Sigmoid colon (tissue), 7 donors: ENCODE measurements around the gene FAM81A. TPM values are rescaled to one million over a fixed set of nuclear protein-coding genes. Genes with fewer than 3 reads are reported as not detected.
"Not testable (repeated sequence)": the region's sequence is repeated elsewhere in the genome, so short reads cannot be mapped to it uniquely, and the experiment has no call there.

Source experiments
- DNase-seq: peaks from one replicate; pipeline ENCODE4 v3.0.0-alpha.2; 2019
- H3K27ac ChIP-seq, 4 donors: fragments of 200-600 bp; sonication (generic); one replicate each; pipeline ENCODE4 v1.5.1; 2016 to 2019; ENCODE audit warnings: mild to moderate bottlenecking in 1 of 4
- H3K27me3 ChIP-seq, 3 donors: fragments of 200-600 bp; sonication (generic); one replicate each; pipeline ENCODE4 v1.5.1; 2019; ENCODE audit warnings: mild to moderate bottlenecking in 1 of 3
- H3K36me3 ChIP-seq, 4 donors: fragments of 200-600 bp; sonication (generic); one replicate each; pipeline ENCODE4 v1.5.1; 2016 to 2019
- H3K4me1 ChIP-seq, 4 donors: fragments of 200-600 bp; sonication (generic); one replicate each; pipeline ENCODE4 v1.5.1; 2017 to 2019
- H3K4me3 ChIP-seq, 4 donors: fragments of 200-600 bp; sonication (generic); one replicate each; pipeline ENCODE4 v1.5.1; 2017 to 2019; ENCODE audit warnings: mild to moderate bottlenecking in 2 of 4, moderate library complexity in 1 of 4
- H3K9me3 ChIP-seq, 4 donors: fragments of 200-600 bp in 3 of 4; sonication (generic) in 3 of 4; one replicate each; pipeline versions ENCODE4 v1.5.1 to v1.6.1; 2013 to 2019
- EP300 ChIP-seq, 4 donors: sonication (generic); formaldehyde crosslinking; IDR thresholded peaks; one replicate each; pipeline ENCODE4 v1.6.1; 2017; ENCODE audit warnings: antibody characterized with exemption in 4 of 4
- POLR2A ChIP-seq, 2 donors: fragments of 450-650 bp; IDR thresholded peaks; one replicate each; pipeline ENCODE4 v1.6.1; 2016; ENCODE audit warnings: antibody characterized with exemption in 2 of 2, mild to moderate bottlenecking in 2 of 2, moderate library complexity in 2 of 2
- POLR2AphosphoS5 ChIP-seq, 4 donors: sonication (generic); formaldehyde crosslinking; IDR thresholded peaks; one replicate each; pipeline ENCODE4 v1.6.1; 2017; ENCODE audit warnings: antibody characterized with exemption in 4 of 4
- WGBS, 2 donors: extraction: QIAGEN DNeasy Blood & Tissue Kit; methylation state at CpG; one replicate each; pipeline ENCODE4 v1.1.7; 2013; 5-methylcytosine and 5-hydroxymethylcytosine counted together
- intact Hi-C: fragments of 100-400 bp; cut with DNase I; formaldehyde crosslinking; loops from one replicate; pipeline ENCODE4 v1.15.1; 2023
- polyA plus RNA-seq, 3 donors: library from polyadenylated mRNA; stranded (reverse); fragments of 200-250 nt; gene quantifications; one replicate each; pipeline ENCODE4 v1.2.3, GENCODE V29; 2013
- total RNA-seq, 4 donors: library from RNA; depleted of rRNA; stranded (reverse); fragments of >200 nt; gene quantifications; one replicate each; pipeline ENCODE4 v1.1.0, GENCODE V29; 2016
- TF ChIP-seq, protein P1 (sequence below), 4 experiments: fragments of 450-650 bp in 3 of 4; fragments of 200-600 bp in 1 of 4; IDR thresholded peaks; one replicate each; pipeline ENCODE4 v1.5.1; 2016 to 2019; ENCODE audit warnings: antibody characterized with exemption in 4 of 4, mild to moderate bottlenecking in 3 of 4, moderate library complexity in 2 of 4
- donor health status: healthy with polysubstance abuse.
- donor health status: Bipolar disorder and iron deficiency.
- donor health status: healthy.

FAM81A gene
- total and polyA plus RNA-seq, 7 donors, result under 0.01 to 4.7 (median 2.5) TPM; not detected in 1

DNA sequence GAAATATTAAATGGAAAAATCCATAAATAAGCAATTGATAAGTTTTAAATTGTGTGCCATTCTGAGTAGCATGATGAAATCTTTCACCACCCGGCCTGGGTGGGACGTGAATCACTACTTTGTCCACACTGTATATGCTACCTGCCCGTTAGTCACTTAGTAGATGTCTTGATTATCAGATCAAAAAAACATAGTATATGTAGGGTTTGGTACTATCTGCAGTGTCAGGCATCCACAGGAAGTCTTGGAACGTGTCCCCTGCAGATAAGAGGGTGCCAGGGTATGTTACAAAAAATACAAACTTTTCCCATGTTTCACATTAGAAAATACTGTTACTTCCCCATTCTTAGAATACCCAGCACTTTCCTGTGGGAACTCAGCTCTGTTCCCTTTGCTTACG lies 35.2 kb downstream of the FAM81A start:
- H3K36me3 ChIP-seq, result no peaks in the 10 kb centered on the region
- H3K4me1 ChIP-seq, result no peaks in the 10 kb centered on the region
- intact Hi-C loops, result no loop called here
- WGBS, 2 donors, result 61 to 84% methylated on average over 5 of the region's 5 CpGs
- H3K9me3 ChIP-seq, result no peaks in the 10 kb centered on the region
- no peaks in the 10 kb centered on the region for H3K27me3 ChIP-seq
- no peak for TF ChIP-seq POLR2A (IDR thresholded peaks at IDR 0.05)
- no peak for TF ChIP-seq POLR2AphosphoS5 (IDR thresholded peaks at IDR 0.05)
- no peak for TF ChIP-seq EP300 (IDR thresholded peaks at IDR 0.05)
- H3K4me3 ChIP-seq, result no peak overlapping the region
- H3K27ac ChIP-seq, result no peak overlapping the region
- no peak for DNase-seq

DNA sequence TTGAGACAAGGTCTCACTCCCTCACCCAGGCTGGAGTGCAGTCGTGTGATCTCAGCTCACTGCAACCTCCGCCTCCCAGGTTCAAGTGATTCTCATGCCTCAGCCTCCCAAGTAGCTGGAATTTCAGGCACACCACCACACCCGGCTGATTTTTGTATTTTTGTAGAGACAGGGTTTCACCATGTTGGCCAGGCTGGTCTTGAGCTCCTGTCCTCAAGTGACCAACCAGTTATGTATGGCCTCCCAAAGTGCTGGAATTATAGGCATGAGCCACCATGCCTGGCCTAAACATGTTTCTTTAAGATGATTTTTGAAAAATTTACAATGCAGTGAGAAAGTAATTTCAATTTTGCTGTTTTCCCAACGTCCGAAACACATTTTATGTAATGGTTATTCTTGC lies 37.2 kb downstream of the FAM81A start:
- H3K27me3 ChIP-seq, intact Hi-C loops, DNase-seq, H3K4me1 ChIP-seq, H3K9me3 ChIP-seq, H3K27ac ChIP-seq, H3K4me3 ChIP-seq, H3K36me3 ChIP-seq: not testable (repeated sequence)
- WGBS, 2 donors, result 95 to 97% methylated on average over 5 of the region's 5 CpGs

DNA sequence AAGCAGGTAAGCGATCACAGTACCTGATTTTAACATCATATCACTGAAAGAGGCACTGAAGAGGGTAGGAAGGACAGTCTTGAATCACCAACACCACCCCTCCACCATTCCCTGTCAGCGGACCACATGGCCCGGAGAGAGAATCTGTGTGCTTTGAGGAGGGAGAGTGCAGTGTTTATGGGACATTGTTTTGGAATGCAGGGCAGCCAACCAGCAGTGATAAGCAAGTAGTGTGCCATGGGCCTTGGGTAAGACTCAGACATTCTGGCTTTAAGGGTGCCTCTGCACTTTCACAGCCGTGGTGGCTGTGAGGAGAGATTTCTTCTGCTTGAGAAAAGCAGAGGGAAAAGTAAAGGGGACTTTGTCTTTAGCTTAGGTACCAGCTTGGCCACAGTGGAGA lies 46.4 kb downstream of the FAM81A start:
- TF ChIP-seq POLR2AphosphoS5 (IDR thresholded peaks at IDR 0.05) (no peak), EP300 (IDR thresholded peaks at IDR 0.05) (no peak), POLR2A (IDR thresholded peaks at IDR 0.05) (no peak)
- TF ChIP-seq, protein P1, sequence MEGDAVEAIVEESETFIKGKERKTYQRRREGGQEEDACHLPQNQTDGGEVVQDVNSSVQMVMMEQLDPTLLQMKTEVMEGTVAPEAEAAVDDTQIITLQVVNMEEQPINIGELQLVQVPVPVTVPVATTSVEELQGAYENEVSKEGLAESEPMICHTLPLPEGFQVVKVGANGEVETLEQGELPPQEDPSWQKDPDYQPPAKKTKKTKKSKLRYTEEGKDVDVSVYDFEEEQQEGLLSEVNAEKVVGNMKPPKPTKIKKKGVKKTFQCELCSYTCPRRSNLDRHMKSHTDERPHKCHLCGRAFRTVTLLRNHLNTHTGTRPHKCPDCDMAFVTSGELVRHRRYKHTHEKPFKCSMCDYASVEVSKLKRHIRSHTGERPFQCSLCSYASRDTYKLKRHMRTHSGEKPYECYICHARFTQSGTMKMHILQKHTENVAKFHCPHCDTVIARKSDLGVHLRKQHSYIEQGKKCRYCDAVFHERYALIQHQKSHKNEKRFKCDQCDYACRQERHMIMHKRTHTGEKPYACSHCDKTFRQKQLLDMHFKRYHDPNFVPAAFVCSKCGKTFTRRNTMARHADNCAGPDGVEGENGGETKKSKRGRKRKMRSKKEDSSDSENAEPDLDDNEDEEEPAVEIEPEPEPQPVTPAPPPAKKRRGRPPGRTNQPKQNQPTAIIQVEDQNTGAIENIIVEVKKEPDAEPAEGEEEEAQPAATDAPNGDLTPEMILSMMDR (IDR thresholded peaks at IDR 0.05), result no peak
- no peaks in the 10 kb centered on the region for H3K36me3 ChIP-seq
- intact Hi-C loops, result no loop called here
- peaks cover 0 to 2% (median 0%) of the 10 kb centered on the region in 4 donors for H3K9me3 ChIP-seq
- H3K27ac ChIP-seq, result no peak overlapping the region
- no peaks in the 10 kb centered on the region for H3K4me1 ChIP-seq
- WGBS, 2 donors, result 85 to 87% methylated on average over 4 of the region's 4 CpGs
- no peak for DNase-seq
- no peaks in the 10 kb centered on the region for H3K27me3 ChIP-seq
- H3K4me3 ChIP-seq, result no peak overlapping the region

DNA sequence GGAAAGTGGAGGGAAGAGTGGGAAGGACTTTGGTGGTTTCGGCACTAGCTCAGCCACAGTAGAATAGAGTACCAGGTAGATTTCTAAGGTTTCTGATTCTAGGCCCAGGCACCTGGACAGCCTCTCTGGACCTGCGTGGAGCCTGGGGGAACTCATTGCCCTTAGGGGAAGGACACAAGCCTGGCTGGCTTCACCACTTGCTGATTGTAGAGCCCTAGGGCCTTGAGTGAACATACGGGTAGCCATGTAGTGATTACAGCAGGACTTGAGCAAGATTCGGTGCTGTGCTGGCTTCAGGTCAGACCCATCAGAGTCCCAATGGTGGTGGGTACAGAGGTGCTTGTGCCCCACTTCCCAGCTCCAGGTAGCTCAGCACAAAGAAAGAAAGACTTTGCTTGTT lies 47.0 kb downstream of the FAM81A start:
- no peaks in the 10 kb centered on the region for H3K36me3 ChIP-seq
- H3K4me1 ChIP-seq, result no peaks in the 10 kb centered on the region
- intact Hi-C loops, result no loop called here
- H3K4me3 ChIP-seq, result no peak overlapping the region
- 96 to 97% methylated on average over 4 of the region's 4 CpGs for WGBS, 2 donors
- H3K9me3 ChIP-seq, result peaks cover 0 to 3% (median 0%) of the 10 kb centered on the region in 4 donors
- TF ChIP-seq EP300 (IDR thresholded peaks at IDR 0.05) (no peak), POLR2A (IDR thresholded peaks at IDR 0.05) (no peak), POLR2AphosphoS5 (IDR thresholded peaks at IDR 0.05) (no peak)
- TF ChIP-seq, protein P1 (IDR thresholded peaks at IDR 0.05), result no peak
- H3K27me3 ChIP-seq, result no peaks in the 10 kb centered on the region
- no peak overlapping the region for H3K27ac ChIP-seq
- DNase-seq, result no peak

DNA sequence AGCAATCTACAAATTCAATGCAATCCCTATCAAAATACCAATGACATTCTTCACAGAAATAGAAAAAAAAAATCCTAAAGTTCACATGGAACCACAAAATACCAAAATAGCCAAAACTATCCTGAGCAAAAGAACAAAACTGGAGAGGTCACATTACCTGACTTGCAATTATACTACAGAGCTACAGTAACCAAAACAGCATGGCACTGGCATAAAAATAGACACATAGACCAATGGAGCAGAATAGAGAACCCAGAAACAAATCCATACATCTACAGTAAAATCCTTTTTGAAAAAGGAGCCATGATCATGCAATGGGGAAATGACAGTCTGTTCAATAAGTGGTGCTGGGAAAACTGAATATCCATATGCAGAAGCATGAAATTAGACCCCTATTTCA lies 51.5 kb downstream of the FAM81A start:
- DNase-seq, H3K36me3 ChIP-seq, H3K27me3 ChIP-seq, intact Hi-C loops, H3K4me1 ChIP-seq, H3K4me3 ChIP-seq, H3K27ac ChIP-seq, H3K9me3 ChIP-seq: not testable (repeated sequence)

DNA sequence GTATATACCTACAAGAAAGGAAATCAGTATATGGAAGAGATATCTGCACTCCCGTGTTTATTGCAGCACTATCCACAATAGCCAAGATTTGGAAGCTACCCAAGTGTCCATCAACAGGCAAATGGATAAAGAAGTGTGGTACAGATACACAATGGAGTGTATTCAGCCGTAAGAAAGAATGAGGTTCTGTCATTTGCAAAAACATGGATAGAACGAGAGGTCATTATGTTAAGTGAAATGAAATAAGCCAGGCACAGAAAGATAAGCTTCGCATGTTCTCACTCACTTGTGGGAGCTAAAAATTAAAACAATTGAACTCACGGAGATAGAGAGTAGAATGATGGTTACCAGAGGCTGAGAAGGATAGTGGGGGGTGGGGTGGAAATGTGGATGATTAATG lies 53.1 kb downstream of the FAM81A start:
- DNase-seq, result no peak
- peaks cover 0 to 3% (median 0%) of the 10 kb centered on the region in 4 donors for H3K9me3 ChIP-seq
- H3K27me3 ChIP-seq, result no peaks in the 10 kb centered on the region
- WGBS, 2 donors, result 50 to 73% methylated on average over 5 of the region's 5 CpGs
- no peak overlapping the region for H3K27ac ChIP-seq
- intact Hi-C loops, result loop anchor here (5.0 kb wide), 2 partner anchors 244 to 334 kb away; no protein-coding TSS in a partner anchor
- H3K4me1 ChIP-seq, result peaks cover 0 to 7% (median 5%) of the 10 kb centered on the region in 4 donors
- H3K36me3 ChIP-seq, result no peaks in the 10 kb centered on the region
- TF ChIP-seq POLR2A (IDR thresholded peaks at IDR 0.05), result no peak
- no peak for TF ChIP-seq EP300 (IDR thresholded peaks at IDR 0.05)
- TF ChIP-seq POLR2AphosphoS5 (IDR thresholded peaks at IDR 0.05), result no peak
- TF ChIP-seq, protein P1 (IDR thresholded peaks at IDR 0.05), result no peak
- H3K4me3 ChIP-seq, result no peak overlapping the region
